ENCODE data around the gene CDK11B. TPM values are rescaled to one million over a fixed set of nuclear protein-coding genes. Genes with fewer than 3 reads are reported as not detected.
"Not testable (repeated sequence)": the region's sequence is repeated elsewhere in the genome, so short reads cannot be mapped to it uniquely, and the experiment has no call there.

The CDK11B gene
- total RNA-seq, 1 donor from 2014 or later, result 26.6 TPM

DNA sequence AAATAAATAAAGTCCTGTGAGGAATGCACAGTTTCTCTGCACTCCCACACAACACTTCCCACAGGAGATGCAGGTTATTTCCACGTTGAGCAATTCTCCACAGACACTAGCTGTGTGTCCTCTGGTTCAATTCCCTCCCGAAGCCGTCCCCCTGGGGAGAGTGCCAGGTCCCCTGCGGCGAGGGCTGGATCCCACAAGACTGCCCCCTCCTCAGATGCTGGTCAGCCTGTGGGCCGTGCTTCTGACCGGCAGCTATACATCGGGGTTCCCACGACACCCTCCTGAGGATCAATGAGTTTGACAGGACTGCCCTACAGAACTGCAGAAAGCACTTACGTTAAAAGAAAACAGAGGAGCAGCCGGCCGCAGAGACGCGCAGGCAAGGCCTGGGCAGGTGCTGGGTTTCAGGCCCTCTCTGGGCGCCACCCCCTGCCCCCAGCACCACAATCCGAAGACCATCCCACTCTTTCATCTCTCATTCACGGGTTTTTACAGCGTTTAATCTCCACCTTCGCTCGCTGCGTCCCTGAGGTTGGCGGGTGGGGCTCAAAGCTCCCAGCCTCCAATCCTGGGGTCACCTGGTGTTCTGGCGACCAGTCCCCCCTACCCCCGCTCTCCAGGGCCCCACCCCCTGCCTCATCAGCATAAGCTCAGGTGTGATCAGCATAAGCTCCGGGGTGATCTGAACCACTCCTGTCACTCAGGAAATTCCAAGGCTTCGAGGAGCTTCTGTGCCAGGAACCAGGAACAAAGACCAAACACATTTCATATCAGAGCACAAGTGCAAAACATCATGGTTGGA lies 24.5 kb upstream of the CDK11B start:
- Mint-ChIP-seq H3K9me3 (no peaks in the 10 kb centered on the region), H3K27ac (peak overlapping the region; percentile 75), H3K27me3 (ENCODE audit: low read depth) (no peaks in the 10 kb centered on the region), H3K4me1 (peaks cover 12% of the 10 kb centered on the region), H3K4me3 (no peak overlapping the region), H3K36me3 (peaks cover 9% of the 10 kb centered on the region)
- DNase-seq (ENCODE audit: low spot score in 2 of 2, unreplicated experiment in 2 of 2), result no peak
- TF ChIP-seq CTCF (IDR thresholded peaks at IDR 0.05; ENCODE audit: unreplicated experiment), result no peak

- Mint-ChIP-seq H3K27ac (peak overlapping the region; percentile 39), H3K4me3 (no peak overlapping the region), H3K36me3 (peaks cover 8% of the 10 kb centered on the region), H3K4me1 (peaks cover 6% of the 10 kb centered on the region), H3K27me3 (ENCODE audit: low read depth) (no peaks in the 10 kb centered on the region), H3K9me3 (no peaks in the 10 kb centered on the region)
- no peak for DNase-seq (ENCODE audit: low spot score in 2 of 2, unreplicated experiment in 2 of 2)
- no peak for TF ChIP-seq CTCF (IDR thresholded peaks at IDR 0.05; ENCODE audit: unreplicated experiment)
These were observed 22.1 kb upstream of the CDK11B start for GRCh38 chr1:1680912-1681273.

DNA sequence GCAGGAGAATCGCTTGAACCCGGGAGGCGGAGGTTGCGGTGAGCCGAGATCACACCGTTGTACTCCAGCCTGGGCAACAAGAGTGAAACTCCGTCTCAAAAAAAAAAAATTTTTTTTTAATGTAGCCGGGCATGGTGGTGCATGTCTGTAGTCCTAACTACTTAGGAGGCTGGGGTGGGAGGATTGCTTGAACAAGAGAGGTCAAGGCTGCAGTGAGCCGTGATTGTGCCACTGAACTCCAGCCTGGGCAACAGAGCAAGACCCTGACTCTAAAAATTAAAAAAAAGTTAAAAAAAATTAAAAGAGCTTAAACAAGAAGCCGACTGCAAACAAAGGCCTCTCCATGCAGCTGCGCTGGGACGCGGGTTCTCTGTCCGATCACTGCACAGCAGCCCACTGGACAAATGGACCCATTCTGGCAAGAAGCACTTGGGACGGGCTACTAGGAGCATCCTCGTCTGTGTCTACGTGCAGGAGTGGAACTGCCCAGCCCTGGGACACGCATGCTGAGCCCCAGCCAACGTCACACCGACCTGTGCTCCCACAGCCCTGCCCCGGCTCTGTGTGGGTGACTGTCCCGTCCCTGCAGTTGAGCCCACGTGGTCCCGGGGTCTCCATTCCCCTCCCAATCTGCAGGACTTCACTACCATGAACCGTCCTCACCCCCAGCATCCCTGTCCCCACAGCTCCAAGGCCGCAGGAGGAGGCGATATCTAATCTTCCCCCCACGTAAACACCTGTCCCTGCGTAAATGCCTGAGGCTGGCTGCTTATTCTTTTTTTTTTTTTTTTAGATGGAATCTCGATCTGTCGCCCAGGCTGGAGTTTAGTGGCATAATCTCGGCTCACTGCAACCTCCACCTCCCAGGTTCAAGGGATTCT lies 21.5 kb upstream of the CDK11B start:
- Mint-ChIP-seq H3K27ac (peak overlapping the region; percentile 39), H3K27me3 (ENCODE audit: low read depth) (no peaks in the 10 kb centered on the region), H3K4me3 (no peak overlapping the region), H3K36me3 (peaks cover 6% of the 10 kb centered on the region), H3K9me3 (no peaks in the 10 kb centered on the region), H3K4me1 (peaks cover 4% of the 10 kb centered on the region)
- no peak for DNase-seq (ENCODE audit: low spot score in 2 of 2, unreplicated experiment in 2 of 2)
- no peak for TF ChIP-seq CTCF (IDR thresholded peaks at IDR 0.05; ENCODE audit: unreplicated experiment)

- H3K4me1 Mint-ChIP-seq, result peaks cover 3% of the 10 kb centered on the region
- H3K9me3 Mint-ChIP-seq, result no peaks in the 10 kb centered on the region
- H3K4me3 Mint-ChIP-seq, result no peak overlapping the region
- H3K27ac Mint-ChIP-seq, result peak overlapping the region; percentile 25
- H3K36me3 Mint-ChIP-seq, result peaks cover 8% of the 10 kb centered on the region
- H3K27me3 Mint-ChIP-seq (ENCODE audit: low read depth), result no peaks in the 10 kb centered on the region
- TF ChIP-seq CTCF (IDR thresholded peaks at IDR 0.05; ENCODE audit: unreplicated experiment), result no peak
- no peak for DNase-seq (ENCODE audit: low spot score in 2 of 2, unreplicated experiment in 2 of 2)
These were observed 20.0 kb upstream of the CDK11B start for GRCh38 chr1:1678581-1679380.

GRCh38 chr1:1677718-1678580 lies 19.1 kb upstream of the CDK11B start:
- Mint-ChIP-seq H3K36me3 (peaks cover 9% of the 10 kb centered on the region), H3K9me3 (no peaks in the 10 kb centered on the region), H3K4me3 (no peak overlapping the region), H3K27me3 (ENCODE audit: low read depth) (no peaks in the 10 kb centered on the region), H3K27ac (no peak overlapping the region), H3K4me1 (no peaks in the 10 kb centered on the region)
- no peak for TF ChIP-seq CTCF (IDR thresholded peaks at IDR 0.05; ENCODE audit: unreplicated experiment)
- DNase-seq (ENCODE audit: low spot score in 2 of 2, unreplicated experiment in 2 of 2), result no peak

GRCh38 chr1:1676087-1676486 lies 17.3 kb upstream of the CDK11B start:
- not testable (repeated sequence) for H3K27ac Mint-ChIP-seq; DNase-seq (ENCODE audit: low spot score in 2 of 2, unreplicated experiment in 2 of 2); H3K4me3 Mint-ChIP-seq; H3K27me3 Mint-ChIP-seq (ENCODE audit: low read depth); H3K4me1 Mint-ChIP-seq; H3K36me3 Mint-ChIP-seq; H3K9me3 Mint-ChIP-seq

DNA sequence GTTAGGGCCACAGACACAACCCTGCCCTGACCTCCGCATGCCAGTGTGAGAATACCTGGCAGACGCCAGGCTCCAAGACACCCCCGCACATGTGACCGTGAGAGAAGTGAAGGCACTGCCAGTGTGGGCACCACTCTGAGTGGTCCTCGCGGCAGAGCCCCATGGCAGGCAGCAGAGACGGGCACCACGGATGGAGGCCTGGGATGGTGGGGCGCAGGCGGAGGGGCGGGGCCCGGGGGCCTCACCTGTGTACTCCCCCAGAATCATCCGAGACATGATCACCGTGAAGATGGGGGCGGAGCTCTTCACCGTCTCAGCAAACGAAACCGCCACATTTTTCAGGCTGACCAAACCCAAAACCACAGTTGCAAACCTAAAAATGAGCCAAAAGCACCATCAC lies 16.4 kb upstream of the CDK11B start:
- not testable (repeated sequence) for H3K4me3 Mint-ChIP-seq; H3K4me1 Mint-ChIP-seq; H3K27ac Mint-ChIP-seq; H3K9me3 Mint-ChIP-seq; H3K27me3 Mint-ChIP-seq (ENCODE audit: low read depth); DNase-seq (ENCODE audit: low spot score in 2 of 2, unreplicated experiment in 2 of 2); H3K36me3 Mint-ChIP-seq
